Fibroblast of pulmonary artery (primary cell): ENCODE measurements around the gene TAF11L5.
"Not testable (repeated sequence)": the region's sequence is repeated elsewhere in the genome, so short reads cannot be mapped to it uniquely, and the experiment has no call there.

Experiments used
- DNase-seq: peaks from one replicate; pipeline ENCODE4 v3.0.0-alpha.2; 2010; ENCODE audit warnings: low read depth
- H3K4me3 ChIP-seq: replicated peaks from 2 replicates; pipeline ENCODE4 v1.5.1; 2011; ENCODE audit warnings: low read depth, mild to moderate bottlenecking, control low read depth, low read length, moderate library complexity
- CTCF ChIP-seq: IDR thresholded peaks from 2 replicates; pipeline ENCODE4 v1.5.1; 2011; ENCODE audit warnings: mild to moderate bottlenecking, control low read depth, low read length, inconsistent platforms; ENCODE audit errors: missing control alignments

The TAF11L5 gene

GRCh38 chr5:17492770-17493169 is 32.3 kb upstream of the TAF11L5 start:
- TF ChIP-seq CTCF, result no peak
- DNase-seq, result no peak
- no peak overlapping the region for H3K4me3 ChIP-seq

- no peak for TF ChIP-seq CTCF
- H3K4me3 ChIP-seq, result no peak overlapping the region
- DNase-seq, result no peak
These were observed 27.6 kb upstream of the TAF11L5 start for GRCh38 chr5:17497446-17497845.

- not testable (repeated sequence) for H3K4me3 ChIP-seq, DNase-seq
These were observed 27.1 kb upstream of the TAF11L5 start, which contains the start of gene TAF11L2 for GRCh38 chr5:17497931-17498330. TSS of gene TAF11L2 (plus strand) at chr5:17498231.

- TF ChIP-seq CTCF, result no peak
- no peak overlapping the region for H3K4me3 ChIP-seq
- no peak for DNase-seq
These were observed 13.2 kb upstream of the TAF11L5 start for GRCh38 chr5:17511775-17512325.

- H3K4me3 ChIP-seq, DNase-seq: not testable (repeated sequence)
These were observed 7.5 kb upstream of the TAF11L5 start for GRCh38 chr5:17517526-17517925.

- not testable (repeated sequence) for H3K4me3 ChIP-seq, DNase-seq
These were observed 7.0 kb upstream of the TAF11L5 start, which contains the start of gene TAF11L3 for GRCh38 chr5:17518067-17518466. TSS of gene TAF11L3 (plus strand) at chr5:17518367.

- not testable (repeated sequence) for H3K4me3 ChIP-seq, DNase-seq
These were observed 5.5 kb upstream of the TAF11L5 start for GRCh38 chr5:17519508-17519907.

- DNase-seq, H3K4me3 ChIP-seq: not testable (repeated sequence)
These were observed 3.5 kb upstream of the TAF11L5 start, which contains the start of gene TAF11L4 for GRCh38 chr5:17521501-17521900. TSS of gene TAF11L4 (plus strand) at chr5:17521801.

GRCh38 chr5:17526504-17526903 is 1.5 kb downstream of the TAF11L5 start:
- not testable (repeated sequence) for H3K4me3 ChIP-seq
- peak; percentile 4 for DNase-seq

- DNase-seq, H3K4me3 ChIP-seq: not testable (repeated sequence)
These were observed 3.3 kb downstream of the TAF11L5 start, which contains the start of gene TAF11L6 for GRCh38 chr5:17528369-17528768. TSS of gene TAF11L6 (plus strand) at chr5:17528669.
